Endometrial microvascular endothelial cells (primary cell): ENCODE data around the gene BACE1. TPM values are rescaled to one million over a fixed set of nuclear protein-coding genes. Genes with fewer than 3 reads are reported as not detected.
"Not testable (repeated sequence)": the region's sequence is repeated elsewhere in the genome, so short reads cannot be mapped to it uniquely, and the experiment has no call there.

ENCODE experiments used
- in situ Hi-C: cut with HindIII; loops from 2 replicates; pipeline ENCODE4 v1.10.0; 2017; ENCODE audit warnings: low sequenced_read_pairs, low pct_unique_long_range_greater_than_20kb; ENCODE audit errors: inconsistent ontology term
- total RNA-seq: library from RNA; depleted of rRNA; stranded (reverse); fragments of >200 nt; gene quantifications from one replicate; pipeline ENCODE4 v1.2.3, GENCODE V29; 2015; ENCODE audit errors: inconsistent ontology term

The BACE1 gene
- 17.2 TPM for total RNA-seq

- in situ Hi-C loops, result no loop called here
Observed at GRCh38 chr11:117316197-117316961, at the start of gene BACE1. Gene BACE1, minus strand, starts transcription at chr11:117316256. Its CDS starts 461 bp downstream, at chr11:117315795.

- in situ Hi-C loops, result no loop called here
Observed at GRCh38 chr11:117361432-117361831, 45.4 kb upstream of the BACE1 start.

- in situ Hi-C loops, result no loop called here
Observed at GRCh38 chr11:117356126-117356890, 40.3 kb upstream of the BACE1 start.

GRCh38 chr11:117354550-117354949, 38.5 kb upstream of the BACE1 start:
- in situ Hi-C loops, result no loop called here

- in situ Hi-C loops, result no loop called here
Observed at GRCh38 chr11:117345039-117345438, 29.0 kb upstream of the BACE1 start.

- in situ Hi-C loops, result no loop called here
Observed at GRCh38 chr11:117337076-117337475, 21.0 kb upstream of the BACE1 start.

GRCh38 chr11:117335399-117335798, 19.3 kb upstream of the BACE1 start:
- in situ Hi-C loops, result no loop called here

GRCh38 chr11:117334896-117335295, 18.8 kb upstream of the BACE1 start:
- in situ Hi-C loops, result no loop called here

- in situ Hi-C loops, result no loop called here
Observed at GRCh38 chr11:117333917-117334316, 17.9 kb upstream of the BACE1 start.

- in situ Hi-C loops, result no loop called here
Observed at GRCh38 chr11:117332843-117333242, 16.8 kb upstream of the BACE1 start.

GRCh38 chr11:117328375-117329010, 12.4 kb upstream of the BACE1 start:
- in situ Hi-C loops, result no loop called here

GRCh38 chr11:117327567-117328374, 11.7 kb upstream of the BACE1 start, which contains the start of gene CEP164:
Gene CEP164, plus strand, starts transcription at chr11:117327854. Its CDS starts 10,733 bp downstream, at chr11:117338587.
- in situ Hi-C loops, result no loop called here

GRCh38 chr11:117327255-117327566, 11.2 kb upstream of the BACE1 start:
- in situ Hi-C loops, result not testable (repeated sequence)

- in situ Hi-C loops, result no loop called here
Observed at GRCh38 chr11:117319214-117319840, 3.3 kb upstream of the BACE1 start.

GRCh38 chr11:117318738-117319137, 2.7 kb upstream of the BACE1 start:
- in situ Hi-C loops, result no loop called here

GRCh38 chr11:117315285-117316196, 515 bp downstream of the BACE1 start:
- in situ Hi-C loops, result no loop called here

- in situ Hi-C loops, result no loop called here
Observed at GRCh38 chr11:117314840-117315239, 1.2 kb downstream of the BACE1 start.
